HUDEP-2 (cell line): ENCODE data around the gene DENND5B.
A peak's percentile ranks its signal among the peaks of the same experiment; 100 is the strongest.
"Not testable (repeated sequence)": the region's sequence is repeated elsewhere in the genome, so short reads cannot be mapped to it uniquely, and the experiment has no call there.

Source experiments
- DNase-seq, 76 experiments: peaks; one replicate each; lab custom pipeline; 2025; ENCODE audit not compliant: unreplicated experiment in 76 of 76; lab: John Stamatoyannopoulos, UW

The DENND5B gene

DNA sequence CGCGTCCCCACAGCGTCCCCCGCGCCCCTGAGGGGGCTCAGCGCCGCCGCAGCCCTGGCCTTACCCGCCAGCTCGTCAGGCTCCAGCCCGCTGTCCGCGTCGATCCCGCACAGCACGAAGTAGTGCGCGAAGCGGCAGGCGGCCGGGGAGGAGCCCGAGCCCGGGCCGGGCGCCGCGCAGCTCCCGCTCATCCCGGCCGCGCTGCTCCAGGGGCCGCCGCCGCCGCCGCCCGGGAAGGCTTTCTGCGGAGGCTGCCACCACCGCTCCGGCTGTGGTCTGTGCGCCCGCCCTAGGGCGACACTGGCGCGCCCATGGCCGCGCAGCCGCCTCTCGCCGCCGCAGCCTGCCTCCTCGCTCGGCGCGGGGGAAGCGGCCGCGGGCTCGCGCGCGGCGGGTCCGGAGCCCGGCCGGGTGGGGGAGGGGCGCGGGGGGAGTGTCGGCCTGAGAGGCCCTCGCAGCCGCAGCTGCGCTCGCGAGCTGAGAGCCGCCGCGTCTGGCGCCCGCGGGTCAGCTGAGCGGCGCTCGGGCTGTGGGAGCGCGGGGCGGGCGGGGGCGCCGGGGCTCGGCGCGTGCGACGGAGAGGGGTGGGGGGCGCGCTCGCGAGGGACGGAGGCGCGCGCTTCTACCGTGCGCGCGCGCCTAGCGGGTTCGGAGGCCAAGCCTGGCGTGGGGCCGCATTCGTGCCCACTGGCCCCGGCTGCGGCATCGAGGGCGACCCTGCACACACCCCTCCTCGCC lies at the start of gene DENND5B:
Gene DENND5B, minus strand, starts transcription at position 495 of the 738 bp plus-strand sequence. Its CDS starts 304 bp downstream, at position 191.
- DNase-seq: peak in 12 of 76 experiments; percentile 1 to 25 (median 14)

DNA sequence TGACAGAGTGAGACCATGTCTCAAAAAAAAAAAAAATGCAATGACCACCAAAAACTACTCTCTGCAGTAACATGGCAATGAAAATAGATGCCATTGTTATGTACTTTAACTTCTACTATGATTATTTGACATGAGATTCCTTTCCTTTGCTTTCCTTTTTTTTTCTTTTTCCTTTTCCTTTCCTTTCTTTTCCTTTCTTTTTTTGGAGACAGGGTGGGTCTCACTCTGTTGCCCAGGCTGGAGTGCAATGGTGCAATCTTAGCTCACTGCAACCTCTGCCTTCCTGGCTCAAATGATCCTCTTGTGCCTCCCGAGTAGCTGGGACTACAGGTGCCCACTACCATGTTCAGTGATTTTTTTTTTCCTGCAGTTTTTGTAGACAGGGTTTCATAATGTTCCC lies 43.7 kb upstream of the DENND5B start:
- no peak for DNase-seq

DNA sequence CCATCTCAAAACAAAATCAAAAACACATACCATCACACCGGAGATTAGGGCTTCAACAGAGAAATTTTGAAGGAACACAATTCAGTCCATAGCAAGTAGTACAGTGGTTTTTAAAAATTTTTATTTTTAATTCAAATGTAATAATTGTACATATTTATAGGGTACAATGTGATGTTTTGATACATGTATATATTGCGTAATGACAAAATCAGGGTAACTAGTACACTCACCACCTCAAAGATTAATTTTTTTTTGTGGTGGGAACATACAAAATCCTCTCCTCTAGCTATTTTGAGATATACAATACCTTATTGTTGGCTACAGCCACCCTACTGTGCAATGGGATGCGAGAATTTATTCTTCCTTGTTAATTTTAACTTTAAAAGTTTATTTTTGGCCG lies 42.5 kb upstream of the DENND5B start:
- DNase-seq: no peak

DNA sequence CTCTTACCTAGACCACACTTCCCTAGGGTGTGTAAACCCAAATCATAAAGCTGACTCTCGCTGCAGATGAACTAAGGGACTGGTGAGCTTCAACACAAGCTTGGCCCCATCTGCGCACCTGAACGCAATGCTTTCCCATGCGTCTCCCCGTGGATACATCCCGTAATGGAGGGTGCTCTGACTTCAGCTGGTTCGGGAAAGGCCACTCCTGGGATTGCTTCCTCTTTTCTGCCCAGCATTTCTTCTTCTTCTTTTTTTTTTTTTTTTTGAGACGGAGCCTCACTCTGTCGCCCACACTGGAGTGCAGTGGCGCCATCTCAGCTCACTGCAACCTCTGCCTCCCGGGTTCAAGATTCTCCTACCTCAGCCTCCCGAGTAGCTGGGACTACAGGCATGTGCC lies 40.9 kb upstream of the DENND5B start:
- DNase-seq: no peak

DNA sequence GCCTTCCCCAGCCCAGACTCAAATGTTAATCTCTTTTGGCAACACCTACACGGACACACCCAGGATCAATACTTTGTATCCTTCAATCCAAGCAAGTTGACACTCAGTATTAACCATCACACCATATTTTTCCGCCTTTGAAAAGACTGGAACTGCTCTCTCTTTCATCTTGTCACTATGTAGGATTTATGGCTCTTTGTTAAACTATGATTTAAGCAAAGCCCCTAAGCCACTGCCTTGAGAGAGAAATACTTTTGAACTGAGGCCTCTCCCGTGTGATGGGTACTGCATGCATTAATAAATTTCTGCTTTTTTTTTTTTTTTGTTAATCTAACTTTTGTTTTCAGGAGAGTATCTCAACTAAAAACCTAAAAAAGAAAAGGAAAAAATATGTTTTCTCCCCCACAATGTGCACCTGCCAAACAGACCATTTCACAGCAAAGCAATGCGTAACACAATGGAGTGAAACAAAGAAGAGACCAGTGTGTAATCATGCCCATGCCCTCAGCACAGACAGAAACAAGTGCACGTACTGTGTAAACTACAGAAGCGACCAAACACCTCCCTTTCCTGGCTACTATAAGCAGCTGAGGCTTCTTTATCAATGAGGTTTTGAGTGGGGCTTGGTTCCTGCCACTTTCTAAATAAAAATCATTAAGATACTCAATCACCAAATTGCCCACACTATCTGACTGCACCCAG lies 40.2 kb upstream of the DENND5B start:
- DNase-seq: no peak

DNA sequence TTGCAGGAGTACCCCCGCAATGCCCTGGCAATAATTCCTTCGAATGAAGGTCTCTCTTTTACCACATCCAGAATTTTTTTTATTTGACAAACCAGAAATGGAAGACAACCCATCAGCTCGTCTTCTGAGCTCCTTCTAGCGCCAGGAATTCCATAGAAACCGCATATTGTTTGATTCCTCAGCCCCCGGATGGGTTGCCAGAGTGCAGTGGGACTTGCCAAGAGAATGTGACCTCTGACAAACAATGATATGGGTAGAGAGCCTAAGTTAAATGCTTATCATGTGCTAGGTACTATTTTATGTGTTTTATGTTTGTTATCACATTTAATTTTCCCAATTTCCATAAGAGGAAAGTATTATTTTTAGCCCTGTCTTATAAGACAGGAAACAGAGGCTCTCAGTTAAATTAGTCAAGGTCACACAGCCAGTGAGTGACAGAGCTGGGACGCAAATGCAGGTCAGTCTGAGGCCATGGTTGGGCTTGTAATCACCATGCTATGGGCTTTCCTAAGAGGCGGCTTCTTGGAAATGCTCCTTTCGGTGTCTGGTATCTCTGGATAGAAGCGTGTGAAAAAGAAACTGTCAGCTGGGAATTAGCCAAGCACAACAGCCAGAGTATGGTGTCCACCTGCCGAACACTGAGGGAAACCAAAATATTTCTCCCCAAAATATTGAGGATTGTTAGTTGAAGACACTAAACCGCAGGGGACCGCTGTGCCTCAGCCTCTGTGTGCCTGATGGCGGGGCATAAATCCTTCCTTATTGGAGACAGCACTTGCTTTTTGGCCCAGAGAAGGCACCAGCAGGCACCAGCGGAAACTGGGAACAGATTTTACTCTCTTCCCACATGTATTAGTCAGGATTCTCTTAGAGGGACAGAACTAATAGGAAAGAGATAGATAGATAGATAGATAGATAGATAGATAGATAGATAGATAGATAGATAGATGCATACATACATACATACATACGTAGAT lies 39.1 kb upstream of the DENND5B start:
- DNase-seq: no peak

DNA sequence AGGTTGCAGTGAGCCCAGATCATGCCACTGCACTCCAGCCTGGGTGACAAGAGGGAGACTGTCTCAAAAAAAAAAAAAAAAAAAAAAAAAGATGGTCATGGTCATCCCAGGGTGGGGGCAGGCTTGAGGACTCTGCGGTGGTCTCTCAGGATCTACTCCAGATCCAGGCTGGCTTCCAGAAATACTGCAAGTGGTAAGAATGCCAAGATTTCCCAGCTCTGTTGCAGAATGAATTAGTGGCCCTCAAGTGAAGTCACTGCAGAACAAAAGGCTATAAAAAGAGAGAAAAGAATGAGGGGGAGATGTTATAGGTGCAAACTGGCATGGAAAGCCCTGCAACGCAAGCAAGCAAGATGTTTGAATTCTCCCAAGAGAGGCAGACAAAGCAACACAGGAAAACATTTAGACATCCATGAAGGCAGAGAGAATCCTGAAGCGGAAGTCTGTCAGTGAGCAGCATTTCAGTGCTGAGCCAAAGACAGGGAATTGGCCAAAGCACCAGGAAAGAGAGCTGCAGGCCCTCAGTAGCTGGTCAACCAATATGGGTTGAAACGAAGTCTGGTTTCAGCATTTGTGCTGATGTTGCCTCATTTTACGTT lies 36.6 kb upstream of the DENND5B start:
- no peak for DNase-seq

DNA sequence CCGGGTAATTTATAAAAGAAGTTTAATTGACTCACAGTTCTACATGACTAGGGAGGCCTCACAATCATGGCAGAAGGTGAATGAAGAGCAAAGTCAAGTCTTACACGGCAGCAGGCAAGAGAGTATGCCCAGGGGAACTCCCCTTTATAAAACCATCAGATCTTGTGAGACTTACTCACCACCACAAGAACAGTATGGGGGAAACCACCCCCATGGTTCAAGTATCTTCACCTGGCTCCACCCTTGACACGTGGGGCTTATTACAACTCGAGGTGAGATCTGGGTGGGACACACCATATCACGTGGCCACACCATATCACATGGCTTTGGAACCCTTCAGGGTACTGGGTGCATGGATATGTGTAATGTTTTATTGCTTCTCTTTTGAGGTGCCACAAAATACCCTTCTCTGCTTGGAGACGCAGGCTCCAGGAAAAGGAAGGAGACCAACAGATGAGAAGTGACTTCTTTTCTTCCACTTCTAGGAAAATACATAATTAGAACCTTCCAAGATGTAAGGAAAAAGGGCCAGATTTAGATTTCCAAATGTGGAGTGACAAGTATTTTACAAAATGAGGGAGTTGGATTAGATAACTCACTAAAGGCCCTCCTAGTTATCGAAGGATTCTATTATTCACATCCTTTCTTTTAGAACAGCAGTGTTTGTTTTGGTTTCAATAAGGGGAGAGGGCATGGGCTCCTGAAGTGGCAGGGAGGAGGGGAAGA lies 35.5 kb upstream of the DENND5B start:
- no peak for DNase-seq

DNA sequence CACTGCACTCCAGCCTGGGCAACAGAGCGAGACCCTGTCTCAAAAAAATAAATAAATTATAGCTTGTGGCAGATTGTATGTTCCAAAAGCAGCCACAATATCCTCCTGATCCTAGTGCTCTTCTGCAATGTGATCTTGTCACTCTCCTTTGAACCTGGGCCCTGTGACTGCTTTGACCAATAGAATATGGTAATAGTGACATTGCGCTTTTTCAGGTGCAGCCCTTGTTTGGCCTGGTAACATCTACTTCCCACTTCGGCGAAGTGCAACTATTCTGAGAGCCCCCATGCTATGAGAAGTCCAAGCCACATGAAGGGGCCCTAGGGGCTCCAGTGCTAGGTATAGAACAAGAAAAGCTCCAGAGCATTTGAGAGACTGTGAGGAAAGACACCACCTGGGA lies 31.1 kb upstream of the DENND5B start:
- no peak for DNase-seq

DNA sequence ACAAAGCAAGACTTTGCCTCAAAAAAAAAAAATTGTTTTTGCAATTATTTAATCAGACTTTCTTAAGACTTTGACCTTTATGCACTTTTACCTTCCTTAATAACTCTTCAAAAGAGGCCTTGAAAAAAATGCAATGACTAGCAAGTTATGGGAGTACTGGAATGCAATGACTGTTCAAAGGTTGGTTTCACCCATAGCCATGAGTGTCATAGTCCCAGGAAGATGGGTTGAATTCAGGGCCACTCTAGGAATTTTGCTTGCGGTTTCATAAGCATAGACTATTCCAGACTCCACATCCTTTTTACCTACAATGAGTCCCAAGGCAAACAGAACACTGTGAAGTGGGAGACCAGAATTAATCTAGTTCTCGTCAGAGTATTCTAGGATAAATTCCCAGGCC lies 29.4 kb upstream of the DENND5B start:
- DNase-seq: no peak

DNA sequence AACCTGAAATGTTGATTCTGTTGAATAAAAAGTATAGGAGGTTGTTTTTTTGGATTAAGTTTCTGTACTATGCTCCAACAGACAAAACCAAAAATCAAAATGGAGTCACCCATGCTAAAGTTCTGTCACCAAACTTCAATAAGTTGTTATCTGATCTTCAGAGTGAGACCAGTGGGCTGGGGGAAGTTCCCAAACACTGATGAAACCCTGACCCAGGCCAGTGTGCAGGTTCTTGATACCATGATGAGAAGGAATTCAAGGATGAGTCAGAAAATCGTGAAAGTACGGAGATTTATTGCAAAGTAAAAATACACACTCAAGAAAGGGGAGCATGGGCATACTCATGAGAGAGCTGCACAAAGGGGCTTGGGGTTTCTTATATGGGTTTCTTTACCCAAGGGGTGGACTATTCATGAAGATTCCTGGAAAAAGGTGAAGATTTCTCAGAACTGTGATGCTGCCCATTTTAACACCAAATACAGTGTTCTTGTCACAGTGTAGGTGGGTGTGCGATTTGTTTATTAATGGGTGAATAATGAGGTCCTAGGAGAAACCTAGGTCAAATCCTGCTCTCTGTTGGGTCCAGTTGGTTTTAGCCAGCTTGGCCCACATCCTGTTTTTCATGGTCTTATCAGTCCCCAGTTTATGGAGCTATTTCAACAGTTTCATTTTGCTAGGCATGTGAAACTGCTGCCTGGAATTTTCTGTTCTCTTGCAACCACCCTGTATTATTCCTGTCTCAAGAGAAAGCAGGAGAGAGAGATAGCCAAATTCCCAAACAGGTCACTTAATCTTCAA lies 27.5 kb upstream of the DENND5B start:
- no peak for DNase-seq

DNA sequence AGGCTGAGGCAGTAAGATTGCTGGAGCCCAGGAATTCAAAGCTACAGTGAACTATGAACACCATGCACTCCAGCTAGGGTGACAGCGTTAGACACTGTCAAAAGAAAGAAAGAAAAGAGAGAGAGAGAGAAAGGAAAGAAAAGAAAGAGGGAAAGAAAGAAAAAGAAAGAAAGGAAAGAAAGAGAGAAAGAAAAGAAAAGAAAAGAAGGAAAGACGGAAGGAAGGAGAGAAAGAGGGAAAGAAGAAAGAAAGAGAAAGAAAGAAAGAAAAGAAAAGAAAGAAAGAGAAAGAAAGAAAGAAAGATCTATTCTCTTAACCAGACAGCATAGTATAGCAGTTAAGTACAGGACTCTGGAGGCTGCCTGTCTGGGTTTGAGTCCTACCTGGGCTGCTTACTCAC lies 21.9 kb upstream of the DENND5B start:
- DNase-seq: no peak

DNA sequence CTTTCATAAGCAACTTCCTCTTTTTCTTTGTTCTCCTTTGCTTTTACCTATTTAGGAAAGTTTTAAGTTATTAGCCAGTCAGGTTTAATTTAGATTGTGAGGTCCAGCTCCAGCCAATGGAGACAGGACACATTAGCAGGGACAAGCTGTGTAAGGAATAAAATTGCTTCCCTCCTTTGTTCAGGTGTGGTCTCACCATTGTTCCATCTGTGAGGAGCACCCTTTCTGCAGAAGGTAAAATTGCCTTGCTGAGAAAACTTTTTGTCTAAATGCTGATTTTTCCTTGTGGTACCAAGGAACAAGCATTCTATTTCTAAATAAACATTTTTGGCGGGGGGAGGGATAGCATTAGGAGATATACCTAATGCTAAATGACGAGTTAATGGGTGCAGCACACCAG lies 17.4 kb upstream of the DENND5B start:
- DNase-seq: not testable (repeated sequence)

DNA sequence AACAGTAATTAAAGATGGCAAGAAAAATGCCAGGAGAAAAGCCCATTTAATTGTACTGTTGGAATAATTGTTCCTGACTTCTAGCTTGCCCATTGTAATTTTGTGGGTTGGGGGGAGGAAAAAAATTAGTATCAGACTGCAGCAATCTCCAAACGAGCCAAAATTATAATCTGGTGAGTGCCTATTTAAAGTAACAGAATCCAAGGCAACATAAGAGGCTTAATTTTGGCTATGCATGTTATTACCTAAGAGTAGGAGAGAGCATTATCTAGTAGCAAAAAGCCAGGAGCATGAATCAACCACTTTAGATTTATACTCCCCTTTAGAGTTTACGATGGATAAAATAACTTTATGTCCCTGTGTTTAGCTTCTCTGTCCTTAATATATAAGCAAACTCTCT lies 14.6 kb upstream of the DENND5B start:
- DNase-seq: no peak

DNA sequence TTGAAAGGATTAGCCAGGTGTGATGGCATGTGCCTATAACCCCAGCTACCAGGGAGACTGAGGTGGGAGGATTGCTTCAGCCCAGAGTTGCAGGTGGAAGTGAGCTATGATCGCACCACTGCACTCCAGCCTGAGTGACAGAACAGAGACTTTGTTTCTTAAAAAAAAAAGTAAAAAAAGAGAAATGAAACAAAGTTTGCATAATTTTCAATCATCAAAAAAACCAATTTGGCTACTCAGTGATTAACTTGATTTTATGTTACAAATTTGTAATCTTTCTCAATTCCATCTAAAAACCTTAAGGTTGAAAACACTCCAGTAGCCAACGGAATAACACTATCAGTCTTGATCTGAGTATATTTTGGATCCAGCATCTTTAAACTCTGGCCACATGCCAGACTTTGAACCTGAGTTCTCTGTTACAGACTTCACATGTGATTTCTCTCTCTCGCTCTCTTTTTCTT lies 12.6 kb upstream of the DENND5B start:
- DNase-seq: no peak

DNA sequence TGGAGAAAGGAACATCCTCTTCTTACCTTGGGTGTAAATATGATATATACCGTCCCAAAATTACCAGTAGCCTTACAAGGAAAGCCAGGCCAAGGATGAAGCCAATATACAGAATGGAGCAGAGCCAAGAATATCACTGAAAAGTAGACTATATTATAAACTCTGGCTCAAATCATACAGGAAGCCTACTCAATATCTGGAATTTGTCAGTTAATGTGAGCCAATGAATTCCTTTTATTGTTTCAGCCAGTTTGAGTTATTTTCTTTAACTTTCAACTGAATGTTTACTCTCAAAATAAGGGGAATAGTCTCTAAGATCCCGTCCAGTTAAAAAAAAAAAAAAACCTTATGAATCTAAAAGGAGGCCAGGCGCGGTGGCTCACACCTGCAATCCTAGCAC lies 9.8 kb upstream of the DENND5B start:
- no peak for DNase-seq

DNA sequence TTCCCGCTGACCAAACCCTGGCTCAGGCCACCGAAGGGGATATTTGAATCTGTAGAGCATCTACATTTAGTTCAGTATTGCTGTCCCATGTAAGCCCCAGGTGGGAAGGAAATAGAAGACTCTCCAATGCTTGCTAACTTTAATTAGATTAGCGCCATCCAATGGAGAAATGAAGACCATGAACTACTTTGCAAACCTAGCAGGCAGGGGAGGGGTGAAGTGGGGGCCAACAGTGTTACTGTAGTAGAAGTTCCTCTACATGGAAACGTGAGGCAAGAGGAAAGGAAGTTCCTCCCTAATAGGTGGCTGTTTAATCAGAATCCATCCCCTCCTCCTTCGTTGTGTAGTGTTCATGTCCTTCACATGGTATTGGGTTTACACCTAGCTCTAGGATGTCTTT lies 9.3 kb upstream of the DENND5B start:
- no peak for DNase-seq

DNA sequence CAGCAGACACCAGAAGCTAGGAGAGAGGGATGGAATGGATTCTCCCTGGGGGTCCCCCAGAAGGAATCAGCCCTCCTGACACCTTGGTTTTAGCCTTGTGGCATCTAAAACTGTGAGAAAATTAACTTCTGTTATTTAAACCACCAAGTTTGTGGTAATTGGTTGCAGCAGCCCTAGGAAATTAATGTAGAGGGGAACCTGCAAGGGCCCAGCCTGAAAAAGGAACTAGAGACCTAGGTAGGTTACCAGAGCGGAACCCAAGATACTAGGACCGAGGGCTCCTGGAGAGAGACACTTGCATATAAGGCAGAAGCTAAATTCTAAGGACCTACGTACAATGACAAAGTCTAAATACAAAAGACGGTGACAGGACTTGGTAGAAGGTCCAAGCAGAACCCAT lies 8.1 kb upstream of the DENND5B start:
- no peak for DNase-seq

DNA sequence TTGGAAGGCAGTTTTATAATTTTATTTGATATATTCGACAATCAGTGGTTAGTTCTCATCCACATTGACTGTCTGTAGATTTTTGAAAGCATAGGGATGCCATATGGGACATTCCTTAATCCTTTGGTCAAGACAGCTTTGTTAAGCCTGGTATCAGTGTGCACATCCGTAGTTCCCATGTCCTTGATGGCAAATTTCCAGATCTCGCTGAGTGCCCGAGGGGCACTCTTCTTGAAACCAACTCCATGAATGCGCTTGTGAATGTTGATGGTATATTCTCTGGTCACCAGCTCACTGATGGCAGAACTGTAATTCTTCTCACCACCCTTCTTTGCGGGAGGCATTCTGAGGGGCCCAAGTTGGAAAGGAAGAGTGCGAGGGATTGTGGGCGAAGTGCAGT lies 6.1 kb upstream of the DENND5B start:
- no peak for DNase-seq
